GM06990 (cell line): ENCODE data around the gene MTM1.

Experiments used
- DNase-seq: peaks from one replicate; pipeline ENCODE4 v3.0.0-alpha.2; 2011; ENCODE audit not compliant: insufficient read length; ENCODE audit errors: extremely low read depth
- H3K27me3 ChIP-seq: replicated peaks from 2 replicates; pipeline ENCODE4 v1.6.0; 2011; ENCODE audit warnings: low read length; ENCODE audit not compliant: control insufficient read depth, insufficient read depth
- H3K36me3 ChIP-seq: 2 replicates; pipeline ENCODE4 v1.5.1; 2011; ENCODE audit warnings: low read length; ENCODE audit not compliant: control insufficient read depth, insufficient read depth
- H3K4me3 ChIP-seq: replicated peaks from 2 replicates; pipeline ENCODE4 v1.5.1; 2011; ENCODE audit warnings: low read depth, mild to moderate bottlenecking, control low read depth, low read length
- CTCF ChIP-seq: IDR thresholded peaks from 2 replicates; pipeline ENCODE4 v1.5.1; 2011; ENCODE audit warnings: low read length, control low read depth, mild to moderate bottlenecking, inconsistent platforms; ENCODE audit not compliant: insufficient read depth, poor library complexity, severe bottlenecking

The MTM1 gene

GRCh38 chrX:150610446-150610845 lies 42.0 kb downstream of the MTM1 start:
- TF ChIP-seq CTCF, result no peak
- Histone ChIP-seq H3K4me3 (no peak overlapping the region), H3K27me3 (no peaks in the 10 kb centered on the region), H3K36me3 (no peaks in the 10 kb centered on the region)
- no peak for DNase-seq

- H3K4me3 ChIP-seq, result no peak overlapping the region
- H3K27me3 ChIP-seq, result no peaks in the 10 kb centered on the region
- TF ChIP-seq CTCF, result no peak
- no peaks in the 10 kb centered on the region for H3K36me3 ChIP-seq
- DNase-seq, result no peak
Observed at GRCh38 chrX:150615356-150615755, 46.9 kb downstream of the MTM1 start.

GRCh38 chrX:150616179-150616862 lies 47.9 kb downstream of the MTM1 start:
- no peak overlapping the region for H3K4me3 ChIP-seq
- H3K27me3 ChIP-seq, result no peaks in the 10 kb centered on the region
- no peak for TF ChIP-seq CTCF
- DNase-seq, result no peak
- no peaks in the 10 kb centered on the region for H3K36me3 ChIP-seq

GRCh38 chrX:150616863-150617198 lies 48.4 kb downstream of the MTM1 start:
- no peak for DNase-seq
- Histone ChIP-seq H3K36me3 (no peaks in the 10 kb centered on the region), H3K4me3 (no peak overlapping the region), H3K27me3 (no peaks in the 10 kb centered on the region)
- no peak for TF ChIP-seq CTCF

- no peak for TF ChIP-seq CTCF
- DNase-seq, result no peak
- no peak overlapping the region for H3K4me3 ChIP-seq
- H3K36me3 ChIP-seq, result no peaks in the 10 kb centered on the region
- no peaks in the 10 kb centered on the region for H3K27me3 ChIP-seq
Observed at GRCh38 chrX:150621652-150622051, 53.2 kb downstream of the MTM1 start.

- Histone ChIP-seq H3K27me3 (no peaks in the 10 kb centered on the region), H3K36me3 (no peaks in the 10 kb centered on the region), H3K4me3 (no peak overlapping the region)
Observed at GRCh38 chrX:150623583-150623982, 55.2 kb downstream of the MTM1 start.

More at GRCh38 chrX:150623583-150623982, 55.2 kb downstream of the MTM1 start:
- no peak for TF ChIP-seq CTCF
- no peak for DNase-seq
